ENCODE measurements around the gene LRRC37A3. TPM values are rescaled to one million over a fixed set of nuclear protein-coding genes. Genes with fewer than 3 reads are reported as not detected.
"Not testable (repeated sequence)": the region's sequence is repeated elsewhere in the genome, so short reads cannot be mapped to it uniquely, and the experiment has no call there.

Gene LRRC37A3
- total RNA-seq, 1 experiment from 2014 or later = 5.8 TPM

DNA sequence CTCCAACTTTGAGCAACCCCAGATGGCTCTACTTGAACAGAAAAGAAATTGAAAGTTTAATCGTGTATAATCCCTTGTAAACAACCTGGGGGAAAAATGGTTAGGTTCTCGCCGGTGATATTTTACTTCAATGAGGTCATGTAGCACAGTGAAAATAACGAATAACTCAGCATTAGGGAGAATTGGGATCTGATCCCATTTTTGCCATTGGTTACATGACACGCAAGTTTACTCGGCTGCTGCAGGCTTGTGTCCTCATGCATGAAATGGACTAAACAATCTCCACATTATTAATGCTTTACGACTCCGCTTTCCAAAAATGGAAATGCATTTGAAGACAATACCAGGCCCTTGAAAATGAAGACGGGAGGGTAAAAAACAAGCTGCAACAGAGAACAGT lies 45.5 kb upstream of the LRRC37A3 start:
- TF ChIP-seq, protein P1, sequence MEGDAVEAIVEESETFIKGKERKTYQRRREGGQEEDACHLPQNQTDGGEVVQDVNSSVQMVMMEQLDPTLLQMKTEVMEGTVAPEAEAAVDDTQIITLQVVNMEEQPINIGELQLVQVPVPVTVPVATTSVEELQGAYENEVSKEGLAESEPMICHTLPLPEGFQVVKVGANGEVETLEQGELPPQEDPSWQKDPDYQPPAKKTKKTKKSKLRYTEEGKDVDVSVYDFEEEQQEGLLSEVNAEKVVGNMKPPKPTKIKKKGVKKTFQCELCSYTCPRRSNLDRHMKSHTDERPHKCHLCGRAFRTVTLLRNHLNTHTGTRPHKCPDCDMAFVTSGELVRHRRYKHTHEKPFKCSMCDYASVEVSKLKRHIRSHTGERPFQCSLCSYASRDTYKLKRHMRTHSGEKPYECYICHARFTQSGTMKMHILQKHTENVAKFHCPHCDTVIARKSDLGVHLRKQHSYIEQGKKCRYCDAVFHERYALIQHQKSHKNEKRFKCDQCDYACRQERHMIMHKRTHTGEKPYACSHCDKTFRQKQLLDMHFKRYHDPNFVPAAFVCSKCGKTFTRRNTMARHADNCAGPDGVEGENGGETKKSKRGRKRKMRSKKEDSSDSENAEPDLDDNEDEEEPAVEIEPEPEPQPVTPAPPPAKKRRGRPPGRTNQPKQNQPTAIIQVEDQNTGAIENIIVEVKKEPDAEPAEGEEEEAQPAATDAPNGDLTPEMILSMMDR (IDR thresholded peaks at IDR 0.05; ENCODE audit: insufficient read depth in 1 of 2, low read depth in 1 of 2, low read length in 1 of 2, severe bottlenecking in 1 of 2, unreplicated experiment in 1 of 2) = no peak
- CTCF ChIA-PET = interaction anchor here (0.6 kb wide), 1 partner anchor 107 kb away, joined by 3 read pairs; no protein-coding TSS in a partner anchor
- H3K36me3 ChIP-seq (ENCODE audit: control insufficient read depth, insufficient read depth, low read length) = no peaks in the 10 kb centered on the region
- intact Hi-C loops (cut with micrococcal nuclease; ENCODE audit: unreplicated experiment) = no loop called here
- DNase-seq = no peak
- H3K27me3 ChIP-seq (replicated peaks; ENCODE audit: control insufficient read depth, insufficient read depth, low read length) = no peaks in the 10 kb centered on the region
- no peaks in the 10 kb centered on the region; the same call in 1 of the 2 replicates for H3K4me1 ChIP-seq
- H3K4me3 Mint-ChIP-seq (ENCODE audit: unreplicated experiment) = peak overlapping the region; percentile 80
- POLR2A ChIA-PET = no interaction called here
- H3K9me3 Mint-ChIP-seq (ENCODE audit: unreplicated experiment) = no peaks in the 10 kb centered on the region
- H3K4me3 ChIP-seq (ENCODE audit: low read depth, low read length) = peak overlapping the region; percentile 14; the same call in 1 of the 2 replicates
- peaks cover 6% of the 10 kb centered on the region for H3K36me3 Mint-ChIP-seq (ENCODE audit: insufficient read depth, unreplicated experiment)
- H3K27me3 Mint-ChIP-seq (ENCODE audit: insufficient read depth, unreplicated experiment) = no peaks in the 10 kb centered on the region
- TSS peak; percentile 43 for BruUV-seq (replicated peaks)
- peak overlapping the region; percentile 45 for H3K27ac Mint-ChIP-seq (ENCODE audit: unreplicated experiment)
- peaks cover 13% of the 10 kb centered on the region for H3K4me1 Mint-ChIP-seq (ENCODE audit: low read depth, unreplicated experiment)
- no peaks in the 10 kb centered on the region for H3K9me3 ChIP-seq

- H3K36me3 ChIP-seq (ENCODE audit: control insufficient read depth, insufficient read depth, low read length); POLR2A ChIA-PET; H3K27me3 ChIP-seq (replicated peaks; ENCODE audit: control insufficient read depth, insufficient read depth, low read length); intact Hi-C loops (cut with micrococcal nuclease; ENCODE audit: unreplicated experiment); H3K9me3 ChIP-seq; DNase-seq; H3K4me3 Mint-ChIP-seq (ENCODE audit: unreplicated experiment); CTCF ChIA-PET; H3K9me3 Mint-ChIP-seq (ENCODE audit: unreplicated experiment); H3K27me3 Mint-ChIP-seq (ENCODE audit: insufficient read depth, unreplicated experiment); BruUV-seq (replicated peaks); H3K4me3 ChIP-seq (ENCODE audit: low read depth, low read length); H3K27ac Mint-ChIP-seq (ENCODE audit: unreplicated experiment); H3K36me3 Mint-ChIP-seq (ENCODE audit: insufficient read depth, unreplicated experiment); H3K4me1 ChIP-seq: not testable (repeated sequence)
- peaks cover 13% of the 10 kb centered on the region for H3K4me1 Mint-ChIP-seq (ENCODE audit: low read depth, unreplicated experiment)
Measured at GRCh38 chr17:64963814-64964213, 44.5 kb upstream of the LRRC37A3 start.

- H3K4me3 ChIP-seq (ENCODE audit: low read depth, low read length); H3K27me3 ChIP-seq (replicated peaks; ENCODE audit: control insufficient read depth, insufficient read depth, low read length); H3K36me3 ChIP-seq (ENCODE audit: control insufficient read depth, insufficient read depth, low read length); H3K9me3 Mint-ChIP-seq (ENCODE audit: unreplicated experiment); POLR2A ChIA-PET; H3K4me3 Mint-ChIP-seq (ENCODE audit: unreplicated experiment); H3K27me3 Mint-ChIP-seq (ENCODE audit: insufficient read depth, unreplicated experiment); H3K9me3 ChIP-seq; intact Hi-C loops (cut with micrococcal nuclease; ENCODE audit: unreplicated experiment); H3K4me1 ChIP-seq; BruUV-seq (replicated peaks); H3K27ac Mint-ChIP-seq (ENCODE audit: unreplicated experiment): not testable (repeated sequence)
- TF ChIP-seq, protein P1 (IDR thresholded peaks at IDR 0.05; ENCODE audit: insufficient read depth in 1 of 2, low read depth in 1 of 2, low read length in 1 of 2, severe bottlenecking in 1 of 2, unreplicated experiment in 1 of 2) = peak; percentile 48 to 51
- peak; percentile 51 to 79 for DNase-seq
- Mint-ChIP-seq H3K36me3 (ENCODE audit: insufficient read depth, unreplicated experiment) (peaks cover 13% of the 10 kb centered on the region), H3K4me1 (ENCODE audit: low read depth, unreplicated experiment) (peaks cover 13% of the 10 kb centered on the region)
- CTCF ChIA-PET = interaction anchor here (0.9 kb wide), 1 partner anchor 42 kb away, joined by 3 read pairs; the partner anchor contains the start of gene LRRC37A3
Measured at GRCh38 chr17:64961563-64962378, 42.5 kb upstream of the LRRC37A3 start.
